ENCODE measurements around the gene PADI6.
"Not testable (repeated sequence)": the region's sequence is repeated elsewhere in the genome, so short reads cannot be mapped to it uniquely, and the experiment has no call there.

Gene PADI6

GRCh38 chr1:17371896-17372295, at the start of gene PADI6:
Gene PADI6, plus strand, starts transcription at chr1:17372196. Its CDS starts 50 bp downstream, at chr1:17372246.
- DNase-seq (ENCODE audit: low read depth in 3 of 3) = no peak

DNA sequence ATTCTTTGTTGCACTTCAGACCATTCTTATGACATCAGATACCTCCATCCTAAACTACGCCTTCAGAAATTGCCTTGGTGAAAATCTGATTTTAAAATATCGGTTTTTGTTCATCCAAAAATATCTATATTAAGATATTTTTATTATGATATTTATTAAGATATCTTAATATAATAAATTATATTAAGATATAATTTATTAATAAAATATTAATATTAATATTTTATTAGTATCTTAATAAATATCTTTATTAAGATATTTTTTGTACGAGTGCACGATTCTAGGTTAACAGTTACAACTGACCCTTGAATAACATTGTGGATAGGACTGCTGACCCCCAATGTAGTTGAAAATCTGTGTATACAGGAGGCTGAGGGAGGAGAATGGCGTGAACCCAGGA, 43.1 kb upstream of the PADI6 start:
- DNase-seq (ENCODE audit: low read depth in 3 of 3) = no peak

DNA sequence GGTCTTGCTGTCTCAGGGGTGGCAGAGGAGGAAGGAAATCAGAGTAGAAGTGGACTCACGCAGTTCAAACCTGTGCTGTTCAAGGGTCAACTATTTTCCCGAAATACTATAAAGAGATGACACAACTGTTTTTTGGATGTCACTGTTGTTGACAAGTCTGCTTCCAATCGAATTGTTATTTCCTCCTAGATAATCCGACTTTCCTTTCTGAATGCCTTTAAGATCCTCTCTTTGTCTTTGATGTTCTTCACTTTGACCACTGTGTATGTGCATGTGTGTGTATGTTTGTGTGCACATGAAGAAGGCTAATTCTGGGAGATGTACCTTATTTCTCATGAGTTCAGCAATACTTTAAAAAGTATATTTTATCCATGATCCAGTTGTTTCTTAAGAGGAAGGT, 42.4 kb upstream of the PADI6 start:
- DNase-seq (ENCODE audit: low read depth in 3 of 3) = no peak

DNA sequence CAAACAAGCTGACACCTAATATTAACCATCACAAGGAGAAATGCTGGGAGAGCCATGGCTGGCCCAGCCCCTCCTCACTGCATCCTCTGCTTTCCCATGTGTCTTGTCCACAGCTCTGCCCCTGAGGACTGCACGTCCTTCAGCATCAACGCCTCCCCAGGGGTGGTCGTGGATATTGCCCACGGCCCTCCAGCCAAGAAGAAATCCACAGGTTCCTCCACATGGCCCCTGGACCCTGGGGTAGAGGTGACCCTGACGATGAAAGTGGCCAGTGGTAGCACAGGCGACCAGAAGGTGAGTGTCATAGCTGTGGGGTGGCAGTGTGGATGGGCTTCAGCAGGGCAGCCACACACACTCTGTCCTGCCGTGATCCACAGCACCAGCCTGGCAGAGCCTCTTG, 41.1 kb upstream of the PADI6 start:
- no peak for DNase-seq (ENCODE audit: low read depth in 3 of 3)

GRCh38 chr1:17333081-17333480, 38.9 kb upstream of the PADI6 start:
- DNase-seq (ENCODE audit: low read depth in 3 of 3) = no peak

GRCh38 chr1:17335821-17336710, 35.9 kb upstream of the PADI6 start:
- peak; percentile 9 to 47 (median 28) for DNase-seq (ENCODE audit: low read depth in 3 of 3)

GRCh38 chr1:17338706-17339493, 33.1 kb upstream of the PADI6 start:
- no peak for DNase-seq (ENCODE audit: low read depth in 3 of 3)

- no peak for DNase-seq (ENCODE audit: low read depth in 3 of 3)
Measured at GRCh38 chr1:17339521-17339920, 32.5 kb upstream of the PADI6 start.

GRCh38 chr1:17340358-17340757, 31.6 kb upstream of the PADI6 start:
- no peak for DNase-seq (ENCODE audit: low read depth in 3 of 3)

DNA sequence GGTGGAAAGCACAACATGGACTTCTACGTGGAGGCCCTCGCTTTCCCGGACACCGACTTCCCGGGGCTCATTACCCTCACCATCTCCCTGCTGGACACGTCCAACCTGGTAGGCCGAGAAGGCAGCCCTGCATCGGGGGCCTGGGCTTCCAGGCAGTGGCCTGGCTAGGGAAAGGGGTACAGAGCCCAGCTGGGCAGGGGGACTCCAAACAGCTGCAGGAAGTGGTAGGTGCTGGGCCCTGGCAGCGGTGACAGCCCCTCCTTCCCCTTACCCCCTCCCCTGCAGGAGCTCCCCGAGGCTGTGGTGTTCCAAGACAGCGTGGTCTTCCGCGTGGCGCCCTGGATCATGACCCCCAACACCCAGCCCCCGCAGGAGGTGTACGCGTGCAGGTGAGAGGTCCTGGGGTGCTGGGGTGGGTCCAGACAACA, 30.0 kb upstream of the PADI6 start:
- no peak for DNase-seq (ENCODE audit: low read depth in 3 of 3)

DNA sequence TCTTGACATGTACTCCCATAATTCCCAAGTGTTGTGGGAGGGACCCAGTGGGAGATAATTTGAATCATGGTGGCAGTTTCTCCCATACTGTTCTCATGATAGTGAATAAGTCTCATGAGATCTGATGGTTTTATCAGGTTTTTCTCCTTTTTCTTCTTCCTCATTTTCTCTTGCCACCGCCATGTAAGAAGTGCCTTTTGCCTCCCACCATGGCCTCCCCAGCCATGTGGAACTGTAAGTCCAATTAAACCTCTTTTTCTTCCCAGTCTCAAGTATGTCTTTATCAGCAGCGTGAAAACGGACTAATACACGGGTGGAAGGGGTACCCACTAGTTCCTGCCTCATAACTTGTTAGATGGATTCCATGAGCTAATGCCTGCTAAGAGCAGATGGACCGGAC, 26.5 kb upstream of the PADI6 start:
- DNase-seq (ENCODE audit: low read depth in 3 of 3) = not testable (repeated sequence)

- DNase-seq (ENCODE audit: low read depth in 3 of 3) = no peak
Measured at GRCh38 chr1:17346046-17346789, 25.8 kb upstream of the PADI6 start.

- no peak for DNase-seq (ENCODE audit: low read depth in 3 of 3)
Measured at GRCh38 chr1:17347769-17348592, 24.0 kb upstream of the PADI6 start.

DNA sequence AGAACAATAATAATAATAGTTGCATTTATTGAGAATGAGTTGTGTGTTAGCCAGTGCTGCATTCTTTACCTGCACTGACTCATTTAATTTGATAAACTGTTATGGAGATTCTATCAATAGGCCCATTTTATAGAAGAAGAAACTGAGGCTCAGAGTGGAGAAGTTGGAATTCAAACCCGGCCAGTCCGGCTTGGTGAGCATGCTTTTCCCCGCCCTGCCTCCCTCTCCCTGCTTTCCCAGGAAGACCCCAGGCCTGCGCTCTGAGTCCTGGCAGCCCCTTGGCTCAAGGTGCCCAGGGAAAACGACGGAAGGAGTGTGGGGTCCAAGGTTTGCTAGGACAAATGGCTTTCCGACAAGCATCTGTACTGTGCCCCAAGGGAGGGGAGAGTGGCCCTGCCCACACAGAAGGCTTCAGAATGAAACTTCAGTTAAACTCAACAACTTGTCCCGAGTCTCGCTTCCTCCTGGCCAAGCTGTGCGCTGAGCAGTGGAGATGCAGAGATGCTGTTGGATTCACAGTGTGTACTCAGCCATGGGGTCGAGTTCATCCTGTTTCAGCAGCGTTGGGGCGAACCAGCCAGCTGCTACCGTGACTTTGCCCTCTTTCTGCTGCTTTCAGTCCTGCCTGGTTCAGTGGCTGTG, 23.3 kb upstream of the PADI6 start:
- no peak for DNase-seq (ENCODE audit: low read depth in 3 of 3)

DNA sequence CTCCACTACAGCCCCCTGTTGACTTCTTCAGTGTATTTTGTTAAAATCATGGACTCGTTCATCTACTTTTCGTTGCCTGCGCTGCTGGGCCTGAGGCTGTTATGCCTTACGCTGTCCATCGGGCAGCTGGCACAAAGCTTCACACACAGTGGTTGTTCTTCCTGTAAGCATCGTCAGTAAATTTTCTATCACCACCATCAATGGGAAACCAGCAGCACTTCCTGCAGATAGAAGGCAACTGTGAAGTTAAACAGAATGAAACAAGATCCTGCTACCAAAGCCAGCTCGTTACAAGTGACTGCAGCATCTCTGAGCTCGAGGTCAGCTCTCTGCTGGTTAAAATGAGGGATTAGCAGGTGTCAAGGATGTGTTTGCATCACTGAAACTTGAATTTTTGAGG, 21.9 kb upstream of the PADI6 start:
- DNase-seq (ENCODE audit: low read depth in 3 of 3) = no peak

DNA sequence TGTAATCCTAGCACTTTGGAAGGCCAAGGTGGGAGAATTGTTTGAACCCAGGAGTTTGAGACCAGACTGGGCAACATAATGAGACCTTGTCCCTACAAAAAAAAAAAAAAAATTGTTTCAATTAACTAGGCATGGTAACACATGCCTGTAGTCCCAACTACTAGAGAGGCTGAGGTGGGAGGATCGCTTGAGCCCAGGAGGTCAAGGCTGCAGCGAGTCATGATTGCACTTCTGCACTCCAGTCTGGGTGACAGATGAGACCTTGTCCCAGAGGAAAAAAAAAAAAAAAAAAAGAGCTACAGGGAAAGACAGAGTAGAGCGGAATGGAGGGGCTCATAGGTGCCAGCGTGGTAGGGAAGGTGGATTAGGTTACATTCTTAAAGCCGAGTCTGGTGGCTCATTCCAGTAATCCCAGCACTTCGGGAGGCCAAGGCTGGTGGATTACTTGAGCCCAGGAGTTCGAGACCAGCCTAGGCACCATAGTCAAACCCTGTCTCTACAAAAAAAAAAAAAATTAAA, 21.0 kb upstream of the PADI6 start:
- DNase-seq (ENCODE audit: low read depth in 3 of 3) = no peak

DNA sequence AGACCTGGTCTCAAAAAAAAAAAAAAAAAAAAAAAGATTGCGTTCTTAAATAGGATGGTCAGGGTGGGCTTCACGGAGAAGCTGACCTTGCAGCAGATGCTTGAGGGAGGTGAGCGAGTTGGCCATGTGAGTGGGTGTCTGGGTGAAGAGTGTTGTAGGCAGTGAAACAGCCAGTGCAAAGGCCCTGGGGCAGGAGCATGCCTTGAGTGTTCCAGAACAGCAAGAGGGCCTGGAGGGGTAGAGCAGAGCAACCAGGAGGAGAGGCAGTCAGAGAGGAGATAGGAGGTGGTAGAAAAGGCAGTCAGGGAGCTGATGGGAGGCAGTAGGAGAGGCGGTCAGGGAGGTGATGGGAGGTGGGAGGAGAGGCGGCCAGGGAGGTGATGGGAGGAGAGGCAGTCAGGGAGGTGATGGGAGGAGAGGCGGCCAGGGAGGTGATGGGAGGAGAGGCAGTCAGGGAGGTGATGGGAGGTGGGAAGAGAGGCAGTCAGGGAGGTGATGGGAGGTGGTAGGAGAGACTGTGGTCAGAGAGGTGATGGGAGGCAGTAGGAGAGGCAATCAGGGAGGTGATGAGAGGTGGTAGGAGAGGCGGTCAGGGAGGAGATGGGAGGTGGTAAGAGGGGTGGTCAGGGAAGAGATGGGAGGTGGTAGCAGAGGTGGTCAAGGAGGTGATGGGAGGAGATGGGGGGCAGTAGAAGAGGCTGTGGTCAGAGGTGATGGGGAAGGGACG, 20.2 kb upstream of the PADI6 start:
- no peak for DNase-seq (ENCODE audit: low read depth in 3 of 3)

GRCh38 chr1:17352419-17352909, 19.5 kb upstream of the PADI6 start:
- no peak for DNase-seq (ENCODE audit: low read depth in 3 of 3)

DNA sequence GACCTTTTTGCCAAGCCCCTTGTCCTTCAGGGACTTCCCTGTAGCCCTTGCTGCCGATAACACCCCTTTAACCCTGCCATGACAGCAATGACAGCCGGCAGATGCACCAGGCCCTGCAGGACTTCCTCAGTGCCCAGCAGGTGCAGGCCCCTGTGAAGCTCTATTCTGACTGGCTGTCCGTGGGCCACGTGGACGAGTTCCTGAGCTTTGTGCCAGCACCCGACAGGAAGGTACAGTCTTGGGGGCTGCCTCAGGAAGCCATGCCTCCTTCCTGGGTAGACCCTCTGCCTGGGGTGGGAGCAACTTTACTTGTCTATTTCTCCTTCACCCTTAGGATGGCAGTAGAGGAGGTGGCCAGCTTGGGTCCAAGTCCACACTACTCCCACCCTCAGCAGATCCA, 16.1 kb upstream of the PADI6 start:
- DNase-seq (ENCODE audit: low read depth in 3 of 3) = no peak
